RWPE1 (cell line): ENCODE data around the gene KDF1.

ENCODE experiments used
- CTCF ChIA-PET: fragments of 350-600 bp; sonication (Branson Sonifier 250); formaldehyde crosslinking; extraction: SDS; loops from one replicate; lab custom pipeline; 2021; lab: Yijun Ruan, JAX
- POLR2A ChIA-PET: fragments of 400-600 bp; formaldehyde crosslinking; extraction: SDS; loops from one replicate; lab custom pipeline; 2020; ENCODE audit warnings: antibody characterized with exemption; ENCODE audit not compliant: low non-redundant PET; lab: Yijun Ruan, JAX
- DNase-seq: peaks from one replicate; pipeline ENCODE4 v3.0.0; 2012; ENCODE audit warnings: low spot score
- H3K27ac ChIP-seq: fragments of 450-650 bp; 2 replicates; pipeline ENCODE4 v1.5.1; 2017
- CTCF ChIP-seq: fragments of 450-650 bp; conservative IDR thresholded peaks from 2 replicates; pipeline ENCODE4 v1.5.1; 2017; ENCODE audit warnings: low read depth, mild to moderate bottlenecking

KDF1 gene

GRCh38 chr1:26945138-26945537, 15.1 kb downstream of the KDF1 start:
- H3K27ac ChIP-seq = peak overlapping the region; percentile 43
- ChIA-PET POLR2A (no interaction called here), CTCF (interaction anchor here (0.5 to 0.6 kb wide), 2 partner anchors 83 to 301 kb away, joined by 3 to 7 read pairs; no protein-coding TSS in a partner anchor)
- no peak for DNase-seq
- TF ChIP-seq CTCF = no peak

GRCh38 chr1:26942656-26943055, 17.6 kb downstream of the KDF1 start:
- CTCF ChIA-PET = no interaction called here
- no peak overlapping the region for H3K27ac ChIP-seq
- no peak for DNase-seq
- POLR2A ChIA-PET = no interaction called here
- no peak for TF ChIP-seq CTCF

- no peak overlapping the region; the same call in 1 of the 2 replicates for H3K27ac ChIP-seq
- no peak for DNase-seq
- no peak for TF ChIP-seq CTCF
- CTCF ChIA-PET = no interaction called here
- POLR2A ChIA-PET = no interaction called here
Measured at GRCh38 chr1:26941311-26941710, 19.0 kb downstream of the KDF1 start.

- CTCF ChIA-PET = no interaction called here
- TF ChIP-seq CTCF = no peak
- DNase-seq = no peak
- no peak overlapping the region for H3K27ac ChIP-seq
- POLR2A ChIA-PET = no interaction called here
Measured at GRCh38 chr1:26938659-26939025, 21.6 kb downstream of the KDF1 start.

GRCh38 chr1:26938004-26938658, 22.1 kb downstream of the KDF1 start:
- ChIA-PET POLR2A (no interaction called here), CTCF (no interaction called here)
- H3K27ac ChIP-seq = 0 out of 2 replicates have a peak overlapping the region, but pooled peaks have one; percentile 2
- no peak for DNase-seq
- no peak for TF ChIP-seq CTCF

GRCh38 chr1:26936823-26937222, 23.4 kb downstream of the KDF1 start:
- CTCF ChIA-PET = interaction anchor here (0.7 kb wide), 1 partner anchor 108 kb away, joined by 4 read pairs; no protein-coding TSS in a partner anchor
- POLR2A ChIA-PET = no interaction called here
- no peak for TF ChIP-seq CTCF
- H3K27ac ChIP-seq = no peak overlapping the region
- DNase-seq = no peak
